NT2/D1 (cell line): Measurements from ENCODE around the gene RORC.

Source experiments
- YY1 ChIP-seq: IDR thresholded peaks from 2 replicates; pipeline ENCODE4 v1.6.1; 2011; ENCODE audit not compliant: insufficient read length, insufficient read depth
- ZNF274 ChIP-seq: IDR thresholded peaks from 2 replicates; pipeline ENCODE4 v1.6.1; 2011; ENCODE audit warnings: mild to moderate bottlenecking, low read depth, low read length

- TF ChIP-seq YY1: no peak
- no peak for TF ChIP-seq ZNF274
These were observed 10.7 kb downstream of the RORC start for GRCh38 chr1:151820940-151821339.
